Epithelial cell of esophagus (primary cell): Measurements from ENCODE around the gene GNAI1.

Experiments used
- DNase-seq: peaks from one replicate; pipeline ENCODE4 v3.0.0; 2010; ENCODE audit warnings: low read depth
- H3K4me3 ChIP-seq: 2 replicates; pipeline ENCODE4 v1.5.1; 2011; ENCODE audit warnings: mild to moderate bottlenecking, low read length, control low read depth
- CTCF ChIP-seq: IDR thresholded peaks from 2 replicates; pipeline ENCODE4 v1.5.1; 2011; ENCODE audit warnings: low read depth, mild to moderate bottlenecking, low read length, control low read depth, inconsistent platforms; ENCODE audit not compliant: insufficient read depth; ENCODE audit errors: missing control alignments

Gene GNAI1

GRCh38 chr7:80253237-80253636, 118.6 kb downstream of the GNAI1 start:
- no peak overlapping the region for H3K4me3 ChIP-seq
- TF ChIP-seq CTCF: no peak
- DNase-seq: no peak

- DNase-seq: no peak
- no peak overlapping the region for H3K4me3 ChIP-seq
- no peak for TF ChIP-seq CTCF
These were observed 119.0 kb downstream of the GNAI1 start for GRCh38 chr7:80253653-80254052.

GRCh38 chr7:80255656-80256055, 121.0 kb downstream of the GNAI1 start:
- DNase-seq: no peak
- no peak for TF ChIP-seq CTCF
- H3K4me3 ChIP-seq: no peak overlapping the region

- DNase-seq: no peak
- no peak for TF ChIP-seq CTCF
These were observed 123.1 kb downstream of the GNAI1 start for GRCh38 chr7:80257756-80258155.

GRCh38 chr7:80260606-80261005, 126.0 kb downstream of the GNAI1 start:
- H3K4me3 ChIP-seq: no peak overlapping the region
- TF ChIP-seq CTCF: no peak
- DNase-seq: no peak

More at GRCh38 chr7:80257756-80258155, 123.1 kb downstream of the GNAI1 start:
- H3K4me3 ChIP-seq: no peak overlapping the region

GRCh38 chr7:80263333-80263732, 128.7 kb downstream of the GNAI1 start:
- no peak for TF ChIP-seq CTCF
- no peak overlapping the region for H3K4me3 ChIP-seq
- DNase-seq: no peak

- TF ChIP-seq CTCF: no peak
- DNase-seq: no peak
- no peak overlapping the region for H3K4me3 ChIP-seq
These were observed 129.2 kb downstream of the GNAI1 start for GRCh38 chr7:80263821-80264220.
